C4-2B (cell line): Measurements from ENCODE around the gene SCARB1.

Experiments
- CTCF ChIP-seq: fragments of 450-650 bp; conservative IDR thresholded peaks from 2 replicates; pipeline ENCODE4 v1.5.1; 2017; ENCODE audit warnings: mild to moderate bottlenecking
- ZFX ChIP-seq: fragments of 450-650 bp; IDR thresholded peaks from 2 replicates; pipeline ENCODE4 v1.6.1; 2017

- TF ChIP-seq CTCF (no peak), ZFX (no peak)
Observed at GRCh38 chr12:124745465-124745890, 118.2 kb downstream of the SCARB1 start.
